GM23338 (cell line): Measurements from ENCODE around the gene MACROD1. TPM values are rescaled to one million over a fixed set of nuclear protein-coding genes. Genes with fewer than 3 reads are reported as not detected.

Source experiments
- ATAC-seq: fragments of 200-7000 bp; cut with Tn5 transposase; 3 replicates; pipeline ENCODE4 v1.9.1; 2020
- DNase-seq: peaks from one replicate; pipeline ENCODE4 v3.0.0-alpha.2; 2015; ENCODE audit warnings: low spot score
- H2AFZ ChIP-seq: fragments of 200-600 bp; sonication (generic); 2 replicates; pipeline ENCODE4 v1.8.0; 2016; ENCODE audit warnings: antibody characterized with exemption, mild to moderate bottlenecking, moderate library complexity
- H3F3A ChIP-seq: fragments of 200-600 bp; sonication (generic); replicated peaks from 2 replicates; pipeline ENCODE4 v1.8.0; 2017; ENCODE audit warnings: antibody characterized with exemption, mixed run types, low read depth
- H3K27ac ChIP-seq: fragments of 200-600 bp; sonication (generic); 2 replicates; pipeline ENCODE4 v1.6.1; 2016; ENCODE audit warnings: low read depth
- H3K27me3 ChIP-seq: fragments of 200-600 bp; sonication (generic); 2 replicates; pipeline ENCODE4 v1.8.0; 2016; ENCODE audit warnings: mild to moderate bottlenecking, mixed run types, moderate library complexity; ENCODE audit not compliant: insufficient read depth
- H3K36me3 ChIP-seq: fragments of 200-600 bp; sonication (generic); 2 replicates; pipeline ENCODE4 v1.8.0; 2016; ENCODE audit warnings: mild to moderate bottlenecking; ENCODE audit not compliant: insufficient read depth
- H3K4me1 ChIP-seq: fragments of 200-600 bp; sonication (generic); 2 replicates; pipeline ENCODE4 v1.8.0; 2016; ENCODE audit warnings: mild to moderate bottlenecking, moderate library complexity; ENCODE audit not compliant: insufficient read depth
- H3K4me2 ChIP-seq: fragments of 200-600 bp; sonication (generic); 2 replicates; pipeline ENCODE4 v1.7.1; 2017; ENCODE audit warnings: mixed run types
- H3K4me3 ChIP-seq: fragments of 200-600 bp; sonication (generic); 2 replicates; pipeline ENCODE4 v1.6.1; 2016; ENCODE audit warnings: mixed run types
- H3K79me2 ChIP-seq: fragments of 200-600 bp; sonication (generic); replicated peaks from 2 replicates; pipeline ENCODE4 v1.8.0; 2017; ENCODE audit warnings: mild to moderate bottlenecking; ENCODE audit not compliant: insufficient read depth
- H3K9me2 ChIP-seq: fragments of 200-600 bp; sonication (generic); 2 replicates; pipeline ENCODE4 v1.8.0; 2017; ENCODE audit not compliant: insufficient read depth
- H4K20me1 ChIP-seq: fragments of 200-600 bp; sonication (generic); replicated peaks from 2 replicates; pipeline ENCODE4 v1.8.0; 2017; ENCODE audit warnings: mild to moderate bottlenecking; ENCODE audit not compliant: insufficient read depth
- H3K27ac Mint-ChIP-seq: 2 replicates; pipeline ENCODE4 v1.8.0; 2020; ENCODE audit warnings: inconsistent platforms, mild to moderate bottlenecking, moderate library complexity, mixed read lengths
- H3K27me3 Mint-ChIP-seq: 3 replicates; pipeline ENCODE4 v1.8.0; 2022; ENCODE audit warnings: low read depth, mild to moderate bottlenecking, moderate library complexity, mixed read lengths, inconsistent platforms; ENCODE audit not compliant: insufficient read depth, poor library complexity
- H3K36me3 Mint-ChIP-seq: 3 replicates; pipeline ENCODE4 v1.8.0; 2021; ENCODE audit warnings: low read depth, mild to moderate bottlenecking, inconsistent platforms, moderate library complexity, mixed read lengths
- H3K4me1 Mint-ChIP-seq: 3 replicates; pipeline ENCODE4 v1.8.0; 2020; ENCODE audit warnings: mild to moderate bottlenecking, inconsistent platforms, mixed read lengths
- H3K4me3 Mint-ChIP-seq: 3 replicates; pipeline ENCODE4 v1.8.0; 2021; ENCODE audit warnings: moderate library complexity, mild to moderate bottlenecking, inconsistent platforms, mixed read lengths
- H3K9me3 Mint-ChIP-seq: 3 replicates; pipeline ENCODE4 v1.8.0; 2020; ENCODE audit warnings: moderate library complexity, mild to moderate bottlenecking, inconsistent platforms, mixed read lengths
- CREB1 ChIP-seq: fragments of 250-450 bp; sonication (Bioruptor Pico); IDR thresholded peaks from 2 replicates; pipeline ENCODE4 v1.5.0; 2020; ENCODE audit warnings: low read depth, mild to moderate bottlenecking, moderate library complexity
- EZH2phosphoT487 ChIP-seq: fragments of 200-600 bp; sonication (generic); IDR thresholded peaks from one replicate; pipeline ENCODE4 v1.8.1; 2018; ENCODE audit warnings: antibody characterized with exemption; ENCODE audit not compliant: unreplicated experiment
- NANOG ChIP-seq: IDR thresholded peaks from 2 replicates; pipeline ENCODE4 v1.6.1; 2016; ENCODE audit warnings: antibody characterized with exemption, borderline replicate concordance
- POLR2AphosphoS5 ChIP-seq: IDR thresholded peaks from 2 replicates; pipeline ENCODE4 v1.6.1; 2016; ENCODE audit warnings: antibody characterized with exemption, low read depth
- STAT1 ChIP-seq: IDR thresholded peaks from one replicate; pipeline ENCODE4 v1.6.1; 2016; ENCODE audit warnings: antibody characterized with exemption; ENCODE audit not compliant: unreplicated experiment
- ZNF114 ChIP-seq: fragments of 250-450 bp; sonication (Bioruptor Pico); IDR thresholded peaks from 2 replicates; pipeline ENCODE4 v1.5.0; 2020; ENCODE audit warnings: mild to moderate bottlenecking, moderate library complexity
- polyA plus RNA-seq: library from polyadenylated mRNA; unstranded; fragments of >200 nt; fragmentation: Nextera tagmentation; extraction: Ambion mirVana; gene quantifications from 2 replicates; pipeline ENCODE4 v1.2.1, GENCODE V29; 2016
- total RNA-seq: library from RNA; depleted of rRNA; stranded (reverse); fragments of >200 nt; shearing (Covaris generic); gene quantifications from 2 replicates; pipeline ENCODE4 v1.2.3, GENCODE V29; 2014
- TF ChIP-seq, protein P1 (sequence below): fragments of 250-450 bp; sonication (Bioruptor Pico); IDR thresholded peaks from 2 replicates; pipeline ENCODE4 v1.5.0; 2020; ENCODE audit warnings: mild to moderate bottlenecking, moderate library complexity
- TF ChIP-seq, protein P2 (sequence below): IDR thresholded peaks from 2 replicates; pipeline ENCODE4 v1.6.1; 2016; ENCODE audit warnings: antibody characterized with exemption
- TF ChIP-seq, protein P3 (sequence below): IDR thresholded peaks from one replicate; pipeline ENCODE4 v1.6.1; 2018; ENCODE audit warnings: antibody characterized with exemption; ENCODE audit not compliant: unreplicated experiment

The MACROD1 gene
- total and polyA plus RNA-seq, 2 experiments from 2014 or later, result 33.0 to 51.6 TPM

DNA sequence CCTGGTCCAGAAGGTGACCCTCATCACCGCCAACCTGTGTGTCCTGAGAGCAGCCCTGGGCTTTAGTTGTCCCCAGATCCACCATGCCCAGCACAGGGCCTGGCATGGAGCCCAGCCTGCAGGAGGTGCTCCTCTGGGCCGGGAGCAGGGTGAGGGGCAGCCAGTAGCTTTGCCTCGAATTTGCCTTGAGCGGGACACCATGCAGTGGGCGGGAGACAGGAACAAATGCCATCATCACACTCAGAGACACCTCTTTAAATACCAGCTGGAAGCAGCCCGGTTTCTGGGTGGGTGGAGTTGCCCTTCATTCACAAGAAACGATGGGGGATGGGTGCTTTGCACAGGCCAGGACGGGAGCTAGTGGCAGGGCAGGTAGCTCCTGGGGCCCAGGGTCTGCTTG is 110.8 kb downstream of the MACROD1 start:
- peaks cover 49% of the 10 kb centered on the region for H3K27me3 Mint-ChIP-seq
- no peak overlapping the region for H2AFZ ChIP-seq
- ATAC-seq (no peak), DNase-seq (no peak)
- no peaks in the 10 kb centered on the region for H3K36me3 ChIP-seq
- peaks cover 93% of the 10 kb centered on the region for H3K27me3 ChIP-seq
- H3K4me1 ChIP-seq, result peaks cover 14% of the 10 kb centered on the region; the same call in 1 of the 2 replicates
- no peak overlapping the region for H3K27ac Mint-ChIP-seq
- peak overlapping the region; percentile 4; the same call in 1 of the 3 replicates for H3K4me3 Mint-ChIP-seq
- peaks cover 27% of the 10 kb centered on the region for H3K4me1 Mint-ChIP-seq
- H3K4me2 ChIP-seq, result no peak overlapping the region
- no peak overlapping the region for H3K4me3 ChIP-seq
- TF ChIP-seq EZH2phosphoT487, result no peak
- no peak for TF ChIP-seq ZNF114 (CRISPR knock-in tag)
- no peak for TF ChIP-seq NANOG
- no peak for TF ChIP-seq POLR2AphosphoS5
- no peak for TF ChIP-seq CREB1 (CRISPR knock-in tag)
- TF ChIP-seq, protein P1, sequence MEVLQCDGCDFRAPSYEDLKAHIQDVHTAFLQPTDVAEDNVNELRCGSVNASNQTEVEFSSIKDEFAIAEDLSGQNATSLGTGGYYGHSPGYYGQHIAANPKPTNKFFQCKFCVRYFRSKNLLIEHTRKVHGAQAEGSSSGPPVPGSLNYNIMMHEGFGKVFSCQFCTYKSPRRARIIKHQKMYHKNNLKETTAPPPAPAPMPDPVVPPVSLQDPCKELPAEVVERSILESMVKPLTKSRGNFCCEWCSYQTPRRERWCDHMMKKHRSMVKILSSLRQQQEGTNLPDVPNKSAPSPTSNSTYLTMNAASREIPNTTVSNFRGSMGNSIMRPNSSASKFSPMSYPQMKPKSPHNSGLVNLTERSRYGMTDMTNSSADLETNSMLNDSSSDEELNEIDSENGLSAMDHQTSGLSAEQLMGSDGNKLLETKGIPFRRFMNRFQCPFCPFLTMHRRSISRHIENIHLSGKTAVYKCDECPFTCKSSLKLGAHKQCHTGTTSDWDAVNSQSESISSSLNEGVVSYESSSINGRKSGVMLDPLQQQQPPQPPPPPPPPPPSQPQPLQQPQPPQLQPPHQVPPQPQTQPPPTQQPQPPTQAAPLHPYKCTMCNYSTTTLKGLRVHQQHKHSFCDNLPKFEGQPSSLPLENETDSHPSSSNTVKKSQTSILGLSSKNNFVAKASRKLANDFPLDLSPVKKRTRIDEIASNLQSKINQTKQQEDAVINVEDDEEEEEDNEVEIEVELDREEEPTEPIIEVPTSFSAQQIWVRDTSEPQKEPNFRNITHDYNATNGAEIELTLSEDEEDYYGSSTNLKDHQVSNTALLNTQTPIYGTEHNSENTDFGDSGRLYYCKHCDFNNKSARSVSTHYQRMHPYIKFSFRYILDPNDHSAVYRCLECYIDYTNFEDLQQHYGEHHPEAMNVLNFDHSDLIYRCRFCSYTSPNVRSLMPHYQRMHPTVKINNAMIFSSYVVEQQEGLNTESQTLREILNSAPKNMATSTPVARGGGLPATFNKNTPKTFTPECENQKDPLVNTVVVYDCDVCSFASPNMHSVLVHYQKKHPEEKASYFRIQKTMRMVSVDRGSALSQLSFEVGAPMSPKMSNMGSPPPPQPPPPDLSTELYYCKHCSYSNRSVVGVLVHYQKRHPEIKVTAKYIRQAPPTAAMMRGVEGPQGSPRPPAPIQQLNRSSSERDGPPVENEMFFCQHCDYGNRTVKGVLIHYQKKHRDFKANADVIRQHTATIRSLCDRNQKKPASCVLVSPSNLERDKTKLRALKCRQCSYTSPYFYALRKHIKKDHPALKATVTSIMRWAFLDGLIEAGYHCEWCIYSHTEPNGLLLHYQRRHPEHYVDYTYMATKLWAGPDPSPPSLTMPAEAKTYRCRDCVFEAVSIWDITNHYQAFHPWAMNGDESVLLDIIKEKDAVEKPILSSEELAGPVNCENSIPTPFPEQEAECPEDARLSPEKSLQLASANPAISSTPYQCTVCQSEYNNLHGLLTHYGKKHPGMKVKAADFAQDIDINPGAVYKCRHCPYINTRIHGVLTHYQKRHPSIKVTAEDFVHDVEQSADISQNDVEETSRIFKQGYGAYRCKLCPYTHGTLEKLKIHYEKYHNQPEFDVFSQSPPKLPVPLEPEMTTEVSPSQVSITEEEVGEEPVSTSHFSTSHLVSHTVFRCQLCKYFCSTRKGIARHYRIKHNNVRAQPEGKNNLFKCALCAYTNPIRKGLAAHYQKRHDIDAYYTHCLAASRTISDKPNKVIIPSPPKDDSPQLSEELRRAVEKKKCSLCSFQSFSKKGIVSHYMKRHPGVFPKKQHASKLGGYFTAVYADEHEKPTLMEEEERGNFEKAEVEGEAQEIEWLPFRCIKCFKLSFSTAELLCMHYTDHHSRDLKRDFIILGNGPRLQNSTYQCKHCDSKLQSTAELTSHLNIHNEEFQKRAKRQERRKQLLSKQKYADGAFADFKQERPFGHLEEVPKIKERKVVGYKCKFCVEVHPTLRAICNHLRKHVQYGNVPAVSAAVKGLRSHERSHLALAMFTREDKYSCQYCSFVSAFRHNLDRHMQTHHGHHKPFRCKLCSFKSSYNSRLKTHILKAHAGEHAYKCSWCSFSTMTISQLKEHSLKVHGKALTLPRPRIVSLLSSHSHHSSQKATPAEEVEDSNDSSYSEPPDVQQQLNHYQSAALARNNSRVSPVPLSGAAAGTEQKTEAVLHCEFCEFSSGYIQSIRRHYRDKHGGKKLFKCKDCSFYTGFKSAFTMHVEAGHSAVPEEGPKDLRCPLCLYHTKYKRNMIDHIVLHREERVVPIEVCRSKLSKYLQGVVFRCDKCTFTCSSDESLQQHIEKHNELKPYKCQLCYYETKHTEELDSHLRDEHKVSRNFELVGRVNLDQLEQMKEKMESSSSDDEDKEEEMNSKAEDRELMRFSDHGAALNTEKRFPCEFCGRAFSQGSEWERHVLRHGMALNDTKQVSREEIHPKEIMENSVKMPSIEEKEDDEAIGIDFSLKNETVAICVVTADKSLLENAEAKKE (CRISPR knock-in tag), result no peak
- TF ChIP-seq STAT1, result no peak
- TF ChIP-seq, protein P2, sequence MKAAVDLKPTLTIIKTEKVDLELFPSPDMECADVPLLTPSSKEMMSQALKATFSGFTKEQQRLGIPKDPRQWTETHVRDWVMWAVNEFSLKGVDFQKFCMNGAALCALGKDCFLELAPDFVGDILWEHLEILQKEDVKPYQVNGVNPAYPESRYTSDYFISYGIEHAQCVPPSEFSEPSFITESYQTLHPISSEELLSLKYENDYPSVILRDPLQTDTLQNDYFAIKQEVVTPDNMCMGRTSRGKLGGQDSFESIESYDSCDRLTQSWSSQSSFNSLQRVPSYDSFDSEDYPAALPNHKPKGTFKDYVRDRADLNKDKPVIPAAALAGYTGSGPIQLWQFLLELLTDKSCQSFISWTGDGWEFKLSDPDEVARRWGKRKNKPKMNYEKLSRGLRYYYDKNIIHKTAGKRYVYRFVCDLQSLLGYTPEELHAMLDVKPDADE, result no peak
- TF ChIP-seq, protein P3, sequence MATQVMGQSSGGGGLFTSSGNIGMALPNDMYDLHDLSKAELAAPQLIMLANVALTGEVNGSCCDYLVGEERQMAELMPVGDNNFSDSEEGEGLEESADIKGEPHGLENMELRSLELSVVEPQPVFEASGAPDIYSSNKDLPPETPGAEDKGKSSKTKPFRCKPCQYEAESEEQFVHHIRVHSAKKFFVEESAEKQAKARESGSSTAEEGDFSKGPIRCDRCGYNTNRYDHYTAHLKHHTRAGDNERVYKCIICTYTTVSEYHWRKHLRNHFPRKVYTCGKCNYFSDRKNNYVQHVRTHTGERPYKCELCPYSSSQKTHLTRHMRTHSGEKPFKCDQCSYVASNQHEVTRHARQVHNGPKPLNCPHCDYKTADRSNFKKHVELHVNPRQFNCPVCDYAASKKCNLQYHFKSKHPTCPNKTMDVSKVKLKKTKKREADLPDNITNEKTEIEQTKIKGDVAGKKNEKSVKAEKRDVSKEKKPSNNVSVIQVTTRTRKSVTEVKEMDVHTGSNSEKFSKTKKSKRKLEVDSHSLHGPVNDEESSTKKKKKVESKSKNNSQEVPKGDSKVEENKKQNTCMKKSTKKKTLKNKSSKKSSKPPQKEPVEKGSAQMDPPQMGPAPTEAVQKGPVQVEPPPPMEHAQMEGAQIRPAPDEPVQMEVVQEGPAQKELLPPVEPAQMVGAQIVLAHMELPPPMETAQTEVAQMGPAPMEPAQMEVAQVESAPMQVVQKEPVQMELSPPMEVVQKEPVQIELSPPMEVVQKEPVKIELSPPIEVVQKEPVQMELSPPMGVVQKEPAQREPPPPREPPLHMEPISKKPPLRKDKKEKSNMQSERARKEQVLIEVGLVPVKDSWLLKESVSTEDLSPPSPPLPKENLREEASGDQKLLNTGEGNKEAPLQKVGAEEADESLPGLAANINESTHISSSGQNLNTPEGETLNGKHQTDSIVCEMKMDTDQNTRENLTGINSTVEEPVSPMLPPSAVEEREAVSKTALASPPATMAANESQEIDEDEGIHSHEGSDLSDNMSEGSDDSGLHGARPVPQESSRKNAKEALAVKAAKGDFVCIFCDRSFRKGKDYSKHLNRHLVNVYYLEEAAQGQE, result no peak
- H3K27ac ChIP-seq, result no peak overlapping the region
- no peaks in the 10 kb centered on the region for H3K9me2 ChIP-seq
- peaks cover 14% of the 10 kb centered on the region; the same call in 1 of the 2 replicates for H3F3A ChIP-seq
- peaks cover 3% of the 10 kb centered on the region; the same call in 1 of the 2 replicates for H4K20me1 ChIP-seq
- H3K9me3 Mint-ChIP-seq, result no peaks in the 10 kb centered on the region
- no peaks in the 10 kb centered on the region for H3K79me2 ChIP-seq
- H3K36me3 Mint-ChIP-seq, result no peaks in the 10 kb centered on the region
